K562 treated with DMSO at 1 percent for 12 hours (cell line): ENCODE data around the gene C2orf76. TPM values are rescaled to one million over a fixed set of nuclear protein-coding genes. Genes with fewer than 3 reads are reported as not detected.

ENCODE experiments used
- total RNA-seq: library from RNA; unstranded; fragments of 300-600 nt; gene quantifications from 2 replicates; pipeline ENCODE4 v1.2.3, GENCODE V29; 2022; ENCODE audit not compliant: insufficient read depth

Gene C2orf76
- total RNA-seq: 5.8 and 6.0 TPM in 2 replicates

DNA sequence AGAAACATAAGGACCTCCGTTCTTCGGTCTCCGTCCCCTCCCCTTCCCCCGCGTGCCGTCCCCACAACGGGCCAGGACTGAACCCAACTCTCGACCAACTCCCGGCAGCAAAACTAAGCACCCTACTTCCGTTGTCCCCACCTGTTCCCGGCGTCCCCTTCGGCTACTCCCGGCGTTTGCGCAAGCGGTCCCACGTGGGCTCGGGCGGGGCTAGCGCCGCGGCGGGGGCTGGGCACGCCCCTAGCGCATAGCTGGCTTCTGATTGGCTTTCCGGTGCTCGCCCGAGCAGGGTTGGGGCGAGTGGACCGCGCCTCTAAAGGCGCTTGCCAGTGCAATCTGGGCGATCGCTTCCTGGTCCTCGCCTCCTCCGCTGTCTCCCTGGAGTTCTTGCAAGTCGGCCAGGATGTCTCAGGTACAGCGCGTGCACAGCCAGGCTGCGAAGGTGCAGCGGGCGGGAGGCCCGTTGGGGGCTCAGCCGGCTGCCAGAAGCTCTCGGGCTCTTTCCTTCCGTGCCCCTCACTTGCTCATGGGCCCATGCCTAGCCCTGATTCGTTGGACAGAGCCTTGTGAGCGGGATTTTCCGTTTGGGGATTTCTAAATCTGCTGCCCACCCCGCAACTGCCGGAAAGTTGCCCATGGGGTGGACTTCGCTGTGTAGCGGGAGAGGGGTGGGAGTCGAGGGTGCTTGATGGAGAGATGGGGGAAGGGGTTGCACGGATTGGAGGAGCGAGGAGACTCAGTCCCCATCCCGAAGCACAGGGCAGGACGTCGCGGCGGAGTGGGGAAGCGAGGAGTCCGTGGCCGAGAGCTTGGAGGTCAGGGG, at the start of gene C2orf76, which contains the start of gene DBI:
Gene C2orf76, minus strand, starts transcription at position 186 of the 823 bp plus-strand sequence. CDS start 26,875 bp downstream, outside the sequence.
Gene DBI, plus strand, starts transcription at position 329 of the 823 bp plus-strand sequence. Its CDS starts 75 bp downstream, at position 404.

Other genes with a start within 250 kb of the C2orf76 start
- gene C1QL2, start 208.1 kb downstream of the C2orf76 start, total RNA-seq: not detected in 2 replicates
- 1.1 and 3.1 TPM in 2 replicates for gene STEAP3, start 143.0 kb downstream of the C2orf76 start, total RNA-seq
- gene DBI, start 143 bp upstream of the C2orf76 start, total RNA-seq: 71.1 and 95.5 TPM in 2 replicates
- 0.67 TPM in 1 of 2 replicates, not detected in the other for gene TMEM37, start 65.0 kb upstream of the C2orf76 start, total RNA-seq
- not detected in 2 replicates for gene SCTR, start 157.6 kb upstream of the C2orf76 start, total RNA-seq
- not detected in 2 replicates for gene CFAP221, start 177.6 kb upstream of the C2orf76 start, total RNA-seq